Stimulated activated CD8-positive, alpha-beta memory T cell treated with anti-CD3 and anti-CD28 coated beads, Interleukin-15, amount 100 ng/mL, for 48 hours (primary cell): ENCODE results near the gene COL4A2.
"Not testable (repeated sequence)": the region's sequence is repeated elsewhere in the genome, so short reads cannot be mapped to it uniquely, and the experiment has no call there.

Experiments
- DNase-seq, 2 donors: peaks; one replicate each; pipeline ENCODE4 v3.0.0-alpha.2; 2020; ENCODE audit warnings: low read depth in 2 of 2

The COL4A2 gene

DNA sequence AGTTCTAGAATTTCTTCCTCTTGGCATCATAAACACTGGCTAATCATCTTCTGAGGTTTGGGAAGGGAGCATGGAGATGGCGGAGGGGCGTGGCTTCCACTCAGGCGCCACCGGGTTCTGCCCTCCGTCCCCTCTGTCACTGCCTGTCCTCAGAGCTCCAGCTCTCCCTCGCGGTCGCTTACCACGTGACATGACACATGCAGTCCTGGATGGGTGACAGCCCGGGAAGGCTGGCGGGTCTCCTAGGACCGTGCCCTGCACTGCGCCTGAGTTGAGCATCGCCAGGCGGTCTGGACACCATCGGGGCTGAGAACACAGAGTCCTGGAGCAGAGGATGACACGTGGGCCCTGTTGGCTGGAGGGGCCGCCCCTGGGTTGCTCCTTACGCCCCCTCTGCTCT, 131.1 kb downstream of the COL4A2 start:
- DNase-seq, result no peak

DNA sequence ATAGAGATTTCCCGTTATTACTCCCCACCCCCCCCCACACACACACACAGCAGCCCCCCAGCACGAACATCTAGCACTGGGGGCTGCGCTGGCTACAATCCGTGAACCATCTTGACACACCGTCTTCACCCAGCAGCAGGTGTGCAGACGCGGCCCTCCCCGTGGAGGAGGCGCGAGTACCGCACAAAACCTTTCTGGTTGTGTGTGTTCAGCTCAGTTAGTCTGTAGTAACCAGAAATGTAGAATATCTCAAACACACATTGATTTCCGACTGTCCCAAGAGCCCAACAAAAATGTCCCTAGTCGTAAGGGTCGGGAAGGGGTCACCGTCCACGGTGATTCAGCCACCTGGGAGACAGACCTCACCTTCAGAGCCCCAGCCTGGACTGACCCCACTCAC, 131.7 kb downstream of the COL4A2 start:
- no peak for DNase-seq

DNA sequence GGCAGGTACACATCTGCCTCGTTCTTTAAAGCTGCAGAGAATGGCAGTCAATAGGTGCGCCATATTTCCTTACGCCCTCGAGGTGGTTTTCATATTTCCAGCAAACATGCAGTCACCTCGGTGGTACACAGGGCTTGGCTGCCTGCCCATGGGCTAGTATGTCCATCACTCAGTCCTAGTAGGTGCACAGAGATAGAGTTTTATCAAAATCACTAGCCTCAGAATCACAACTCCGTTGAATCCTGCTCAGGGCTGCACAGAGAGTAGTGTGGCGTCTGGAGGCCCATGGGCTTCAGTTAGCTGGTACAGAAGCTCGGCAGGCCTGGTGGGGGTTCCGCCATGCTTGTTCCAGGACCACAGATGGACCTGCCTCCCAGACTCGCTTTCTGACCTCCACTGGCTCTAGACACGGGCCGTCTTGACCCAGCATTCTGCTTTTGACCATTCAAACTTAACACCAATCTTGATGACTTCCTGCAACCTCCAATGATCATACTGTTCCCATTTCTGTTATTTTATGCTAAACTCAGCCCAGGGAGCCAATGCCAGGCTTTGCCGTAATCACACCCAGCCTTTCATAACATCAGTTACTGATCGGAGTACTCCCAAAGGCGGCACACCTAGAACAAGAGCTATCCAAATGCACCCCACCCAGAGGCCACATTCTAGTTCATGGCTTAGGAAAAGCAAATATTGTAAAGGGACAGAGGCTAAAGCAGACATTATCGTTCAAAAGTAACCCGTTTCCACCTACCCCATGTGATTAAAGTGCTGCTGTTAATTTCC, 134.1 kb downstream of the COL4A2 start:
- DNase-seq, result no peak

DNA sequence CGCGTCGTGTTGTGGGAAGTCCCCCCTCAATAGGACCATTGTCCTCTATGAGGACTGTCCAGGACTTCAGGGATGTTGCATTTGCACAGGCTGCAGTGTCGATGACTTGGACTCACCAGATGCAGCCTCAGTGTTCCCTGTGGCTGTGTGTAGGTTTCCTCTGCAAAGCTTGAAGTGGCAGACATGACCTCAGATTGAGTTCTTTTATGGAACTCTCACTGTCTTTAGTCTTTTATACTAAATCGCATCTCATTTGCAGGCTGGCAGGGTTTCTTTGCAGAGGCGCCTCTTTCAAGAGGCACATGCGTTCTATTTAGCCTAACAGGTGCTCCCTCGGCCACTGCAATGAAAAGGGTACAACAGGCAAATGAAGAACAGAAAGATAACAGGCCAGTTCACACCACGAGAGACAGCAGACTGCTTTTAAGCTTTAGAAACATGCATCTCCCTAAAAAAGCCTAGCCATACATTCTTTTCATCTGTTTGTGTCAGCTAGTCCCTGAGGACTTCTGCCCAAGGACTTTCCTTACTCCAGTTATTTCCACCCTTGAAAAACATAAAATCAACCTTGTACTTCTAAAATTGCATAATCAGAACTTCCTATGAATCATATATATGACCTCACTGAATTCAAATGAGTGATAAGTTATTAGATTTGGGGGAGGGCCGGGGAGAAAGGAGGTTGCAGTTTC, 136.0 kb downstream of the COL4A2 start:
- no peak for DNase-seq

DNA sequence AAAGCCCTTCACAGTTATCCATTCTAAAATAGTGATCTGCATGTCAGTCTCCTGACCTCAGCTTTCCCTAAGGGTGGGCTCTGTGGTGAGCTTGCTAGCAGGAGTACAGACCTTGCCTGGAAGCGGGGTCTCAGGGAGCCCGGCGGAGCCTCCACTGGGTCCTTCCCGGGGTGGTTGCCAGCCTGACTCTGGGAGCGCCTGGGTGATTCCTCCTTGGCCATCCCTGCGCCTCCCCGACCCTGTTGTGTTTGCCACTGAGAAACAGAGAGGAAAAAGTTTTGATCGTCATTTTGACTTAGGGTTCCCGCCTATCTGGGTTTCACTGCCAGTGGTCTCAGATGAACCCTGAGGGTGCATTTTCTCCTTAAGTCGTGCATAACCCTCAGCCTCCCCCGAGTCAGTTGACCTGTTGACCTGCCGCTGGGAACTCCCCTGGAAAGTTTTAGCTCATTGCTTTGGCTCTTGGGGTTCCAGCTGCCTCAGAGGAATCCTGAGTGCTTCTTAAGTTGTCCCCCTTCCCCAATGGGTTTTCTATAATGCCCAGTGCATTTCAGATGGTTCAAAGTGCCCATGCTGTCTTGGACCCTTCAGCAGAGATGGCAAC, 136.6 kb downstream of the COL4A2 start:
- DNase-seq, result no peak

DNA sequence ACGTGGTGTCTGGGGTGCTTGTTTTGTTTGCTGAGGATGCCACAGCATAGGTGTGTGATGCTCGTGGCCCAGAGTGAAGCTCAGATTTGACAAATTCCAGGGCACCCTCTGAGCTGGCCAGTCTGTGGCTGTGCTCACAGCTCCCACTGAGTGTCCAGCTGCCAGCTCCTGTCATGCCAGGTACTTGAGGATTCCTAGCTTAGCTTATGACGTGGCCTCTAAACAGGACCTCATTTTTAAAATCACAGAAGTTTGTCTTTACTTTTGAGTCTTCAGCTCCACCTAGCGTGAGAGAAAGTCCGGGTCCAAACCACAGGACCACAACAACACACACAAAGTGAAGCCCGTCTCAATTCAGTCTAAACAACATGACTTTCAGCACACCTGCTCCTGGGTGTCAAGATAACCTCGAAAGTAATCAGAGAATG, 137.2 kb downstream of the COL4A2 start:
- DNase-seq, result no peak

DNA sequence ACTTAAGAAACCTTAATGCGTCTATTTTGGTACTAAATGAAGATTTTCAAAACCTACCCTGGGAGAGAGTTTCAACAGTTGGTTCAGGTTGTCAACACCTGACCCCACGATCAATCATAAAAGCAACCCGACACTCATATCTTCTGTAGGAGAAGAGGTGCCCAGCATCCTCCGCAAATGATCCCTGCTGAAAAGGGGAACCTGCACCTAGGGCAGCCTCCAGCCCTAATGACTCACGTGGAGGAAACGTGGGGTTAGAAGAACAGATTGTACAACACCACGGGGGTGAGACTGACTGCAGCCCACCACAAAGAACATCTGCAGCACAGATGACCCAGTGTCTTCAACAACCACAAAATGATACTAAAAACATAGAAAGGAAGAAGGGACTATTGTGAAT, 138.1 kb downstream of the COL4A2 start:
- no peak for DNase-seq

DNA sequence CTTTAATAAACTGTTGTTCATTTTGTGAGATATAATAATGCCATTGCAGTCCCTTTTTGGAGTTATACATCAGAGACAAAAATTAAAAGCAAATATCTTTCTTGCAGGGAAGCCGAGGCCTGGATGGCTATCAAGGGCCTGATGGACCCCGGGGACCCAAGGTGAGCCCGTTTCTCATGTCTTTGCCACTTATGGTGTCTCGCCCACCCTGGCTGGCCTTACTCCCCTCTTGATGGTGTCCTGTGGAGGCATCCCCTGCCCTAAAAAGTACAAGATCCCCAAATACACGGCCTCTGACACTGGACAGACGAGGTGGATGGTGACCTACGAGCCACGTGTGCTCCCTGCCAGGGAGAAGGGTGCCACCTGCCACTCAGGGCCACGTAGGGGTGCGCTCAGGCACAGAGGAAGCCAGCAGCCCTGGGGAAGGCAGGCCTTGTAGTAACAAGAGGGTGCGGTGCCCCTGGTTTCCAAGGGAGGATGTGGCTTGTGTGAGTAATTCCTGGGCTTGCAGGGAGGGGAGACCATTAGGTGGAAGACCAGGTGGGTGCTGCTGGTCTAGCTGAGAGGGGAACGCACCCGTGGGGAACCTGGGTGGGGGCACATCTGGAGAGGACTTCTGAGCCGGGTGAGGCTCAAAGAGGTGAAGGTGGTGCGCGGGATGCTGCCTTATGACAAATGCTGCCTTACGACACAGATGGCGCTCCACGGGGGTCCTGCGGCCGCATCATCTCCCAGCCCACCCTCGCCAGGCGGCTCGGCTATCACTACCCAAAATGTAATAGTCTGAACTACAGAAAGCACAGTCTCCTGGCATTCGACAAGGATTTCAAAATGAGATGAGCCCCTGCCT, 138.9 kb downstream of the COL4A2 start:
- DNase-seq, result no peak

DNA sequence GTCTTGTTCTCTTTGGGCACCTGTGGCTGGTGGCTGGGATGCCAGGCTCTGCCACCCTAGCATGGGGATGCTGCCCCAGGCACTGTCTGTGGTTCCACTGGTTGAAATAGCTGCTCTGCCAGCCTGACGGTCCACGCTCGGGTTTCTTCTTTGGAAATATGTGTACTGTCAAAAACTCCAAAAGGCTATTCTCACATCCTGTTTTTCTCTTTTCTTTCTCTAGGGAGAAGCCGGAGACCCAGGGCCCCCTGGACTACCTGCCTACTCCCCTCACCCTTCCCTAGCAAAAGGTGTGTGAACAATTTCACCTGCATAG, 139.4 kb downstream of the COL4A2 start:
- DNase-seq, result no peak

DNA sequence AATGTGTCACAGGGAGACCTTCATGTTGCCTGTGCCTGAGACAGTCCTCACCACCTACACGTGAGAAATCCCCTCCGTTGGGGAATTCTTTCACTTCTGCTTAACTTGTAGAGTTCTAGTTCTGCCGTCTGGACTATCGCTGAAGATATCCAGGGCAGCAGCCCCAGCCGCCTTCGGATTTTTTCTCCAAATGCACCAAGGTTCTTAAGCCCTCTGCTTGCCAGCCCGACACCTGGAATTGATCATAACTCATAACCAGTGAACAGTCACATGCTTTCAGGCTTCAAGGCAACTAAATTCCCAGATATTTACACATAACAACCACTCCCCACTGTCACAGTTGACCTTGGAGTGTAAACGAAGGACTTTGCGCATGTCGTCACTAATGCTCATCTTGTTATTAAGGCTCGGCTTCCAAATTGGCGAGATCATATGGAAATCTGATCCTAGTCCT, 140.0 kb downstream of the COL4A2 start:
- DNase-seq, result no peak

DNA sequence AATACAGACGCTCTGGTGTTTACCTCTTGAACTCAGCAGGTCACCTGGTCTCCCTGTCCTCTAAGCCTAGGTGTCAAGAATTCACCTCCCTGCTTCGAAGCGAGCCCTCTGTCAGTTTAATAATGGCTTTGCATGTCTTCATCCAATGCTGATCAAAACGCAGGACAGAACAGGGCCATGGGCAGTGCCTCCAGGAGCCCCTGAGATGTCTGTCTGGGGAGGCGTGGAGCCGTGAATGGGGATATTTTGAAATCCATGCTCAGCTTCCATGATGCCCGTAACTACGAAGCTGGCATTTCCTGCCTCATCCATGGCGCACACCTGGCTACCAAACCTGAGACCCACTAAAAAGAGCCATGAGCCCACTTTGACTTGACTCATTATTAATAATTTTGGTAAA, 140.7 kb downstream of the COL4A2 start:
- no peak for DNase-seq

DNA sequence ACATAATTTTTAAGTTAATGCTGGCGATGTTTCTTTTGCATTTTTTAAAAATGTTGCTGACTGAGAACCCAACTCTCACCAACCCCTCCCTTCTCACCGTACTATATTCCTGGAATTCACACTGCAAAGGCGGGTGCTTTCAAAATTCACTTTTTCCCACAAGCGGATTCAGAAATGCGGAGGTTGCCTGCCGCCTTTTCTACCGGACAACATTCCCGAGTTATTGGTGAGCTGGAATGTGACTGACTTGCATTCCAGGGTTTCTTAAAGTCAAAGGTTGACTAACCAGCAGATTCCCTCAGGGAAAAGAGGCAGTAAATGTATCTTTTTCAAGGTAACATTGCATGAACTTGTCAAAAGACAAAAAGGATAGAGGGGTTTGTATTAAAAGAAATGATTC, 141.1 kb downstream of the COL4A2 start:
- DNase-seq, result no peak

DNA sequence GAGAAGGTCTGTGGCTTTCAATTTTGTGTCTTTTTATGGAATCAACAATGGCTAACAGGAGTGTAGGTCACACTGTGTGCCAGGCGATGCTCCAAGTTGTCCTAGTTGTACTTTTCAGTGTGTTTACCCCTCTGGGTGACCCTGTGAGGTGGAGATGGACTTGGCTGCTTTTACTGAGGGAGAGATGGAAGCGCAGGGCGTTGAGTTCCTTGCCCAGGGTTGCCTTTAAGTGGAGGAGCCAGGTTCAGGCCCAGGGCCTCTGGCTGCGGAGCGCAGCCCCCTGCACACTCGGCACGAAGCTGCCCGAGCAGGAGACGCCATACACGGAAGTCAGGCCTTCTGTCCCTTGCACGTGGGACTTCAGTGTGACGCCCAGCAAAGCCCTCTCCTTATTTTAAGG, 141.6 kb downstream of the COL4A2 start:
- no peak for DNase-seq

DNA sequence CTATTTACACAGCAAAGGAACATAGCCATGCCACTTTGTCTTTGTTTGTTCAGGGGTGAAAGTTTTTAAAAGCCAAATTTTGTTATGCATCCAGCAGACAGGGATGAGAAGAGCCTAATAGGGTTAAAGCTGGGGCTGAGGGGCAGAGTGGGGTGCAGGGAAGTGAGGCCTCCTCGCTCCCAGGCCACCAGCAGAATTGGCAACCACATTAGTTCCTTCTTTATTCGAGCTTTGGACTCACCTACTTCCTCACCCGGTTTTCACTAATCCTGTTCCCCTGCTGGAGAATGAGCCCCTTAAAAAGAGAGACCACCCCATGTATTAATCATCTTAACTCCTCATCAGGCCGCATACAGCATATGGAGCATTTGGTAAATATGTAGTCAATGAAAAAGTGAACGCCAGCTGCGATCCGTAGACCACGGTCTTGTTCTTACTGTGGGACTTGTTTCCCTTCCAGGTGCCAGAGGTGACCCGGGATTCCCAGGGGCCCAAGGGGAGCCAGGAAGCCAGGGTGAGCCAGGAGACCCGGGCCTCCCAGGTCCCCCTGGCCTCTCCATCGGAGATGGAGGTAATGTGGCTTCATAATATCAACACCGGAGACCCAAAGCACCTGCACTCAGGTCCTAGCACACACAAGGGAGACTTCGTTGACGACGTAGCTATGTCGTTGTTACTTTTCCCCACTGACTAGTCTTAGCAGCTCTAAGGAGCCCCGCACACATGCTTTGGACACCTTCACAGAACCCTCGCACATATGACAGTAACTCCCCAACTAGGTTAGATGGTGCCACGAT, 142.3 kb downstream of the COL4A2 start:
- no peak for DNase-seq

DNA sequence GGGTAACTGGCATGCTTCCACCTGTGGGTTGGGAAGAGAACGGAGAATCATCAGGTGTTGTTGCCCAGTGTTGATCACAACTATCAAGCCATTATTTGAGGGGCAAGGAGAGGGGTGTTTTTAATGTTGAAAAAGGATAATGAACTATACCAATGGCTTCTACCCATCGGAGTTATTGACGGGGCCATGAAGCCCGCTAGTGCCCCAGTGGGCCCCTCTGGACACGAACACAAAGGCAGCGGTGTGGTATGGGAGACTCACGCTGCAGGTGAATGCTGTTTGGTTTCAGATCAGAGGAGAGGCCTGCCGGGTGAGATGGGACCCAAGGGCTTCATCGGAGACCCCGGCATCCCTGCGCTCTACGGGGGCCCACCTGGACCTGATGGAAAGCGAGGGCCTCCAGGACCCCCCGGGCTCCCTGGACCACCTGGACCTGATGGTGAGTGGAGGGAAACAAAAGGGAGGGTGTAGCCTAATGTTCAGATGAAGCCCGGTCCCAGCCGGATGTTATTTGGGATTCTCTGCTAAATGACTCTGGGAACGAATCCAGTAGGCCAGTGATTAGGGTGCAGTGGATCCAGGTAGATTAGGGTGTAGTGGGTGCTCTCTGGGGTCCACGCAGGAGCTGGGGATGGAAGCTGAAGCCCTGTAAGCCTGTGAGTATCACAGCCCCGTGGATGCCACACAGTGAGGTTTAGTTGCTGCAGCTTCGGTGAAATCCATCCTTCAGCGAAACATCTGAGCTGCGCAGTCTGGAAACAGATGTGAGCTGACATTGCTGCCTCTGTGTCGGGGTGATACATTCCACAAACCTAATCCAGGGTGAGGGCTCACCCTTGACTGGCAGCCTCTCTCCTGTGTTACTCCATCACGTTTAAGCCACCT, 143.2 kb downstream of the COL4A2 start:
- no peak for DNase-seq

DNA sequence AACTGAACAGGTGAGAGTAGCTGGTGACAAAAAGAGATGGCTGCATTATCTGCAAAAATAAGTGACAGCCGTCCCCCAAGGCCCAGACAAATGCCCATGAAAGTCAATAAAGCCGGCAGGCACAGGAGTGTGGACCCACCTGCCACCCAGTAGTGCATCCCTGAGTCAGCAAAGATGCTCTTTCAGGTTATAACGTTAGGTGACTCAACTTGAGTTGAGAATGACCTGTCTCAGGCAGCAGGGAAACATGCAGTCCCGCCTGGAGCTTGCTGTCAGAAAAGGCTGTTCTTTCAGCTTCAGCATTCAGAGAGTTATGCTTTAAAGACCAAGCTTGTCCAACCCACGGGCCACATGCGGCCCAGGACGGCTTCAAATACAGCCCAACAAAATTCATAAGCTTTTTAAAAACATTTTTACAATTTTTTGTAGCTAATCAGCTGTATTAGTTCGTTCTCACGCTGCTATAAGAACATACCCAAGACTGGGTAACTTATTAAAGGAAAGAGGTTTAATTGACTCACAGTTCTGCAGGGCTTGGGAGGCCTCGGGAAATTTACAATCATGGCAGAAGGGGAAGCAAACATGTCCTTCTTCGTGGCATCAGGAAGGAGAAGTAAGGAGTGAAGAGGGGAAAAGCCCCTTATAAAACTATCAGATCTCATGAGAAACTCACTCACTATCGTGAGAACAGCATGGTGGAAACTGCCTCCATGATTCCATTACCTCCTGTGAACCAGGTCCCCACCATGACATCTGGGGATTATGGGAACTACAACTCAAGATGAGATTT, 144.1 kb downstream of the COL4A2 start:
- DNase-seq, result no peak

DNA sequence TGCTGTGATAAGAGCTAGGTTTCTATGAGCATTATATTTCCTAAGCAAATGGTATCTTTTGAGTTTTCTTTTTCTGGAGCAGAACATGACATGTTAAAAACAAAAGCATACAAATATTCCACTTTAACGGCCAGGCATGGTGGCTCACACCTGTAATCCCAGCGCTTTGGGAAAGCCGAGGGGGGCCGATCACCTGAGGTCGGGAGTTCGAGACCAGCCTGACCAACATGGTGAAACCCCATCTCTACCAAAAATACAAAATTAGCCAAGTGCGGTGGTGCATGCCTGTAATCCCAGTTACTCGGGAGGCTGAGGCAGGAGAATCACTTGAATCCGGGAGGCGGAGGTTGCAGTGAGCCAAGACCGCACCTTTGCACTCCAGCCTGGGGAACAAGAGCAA, 146.0 kb downstream of the COL4A2 start:
- not testable (repeated sequence) for DNase-seq

DNA sequence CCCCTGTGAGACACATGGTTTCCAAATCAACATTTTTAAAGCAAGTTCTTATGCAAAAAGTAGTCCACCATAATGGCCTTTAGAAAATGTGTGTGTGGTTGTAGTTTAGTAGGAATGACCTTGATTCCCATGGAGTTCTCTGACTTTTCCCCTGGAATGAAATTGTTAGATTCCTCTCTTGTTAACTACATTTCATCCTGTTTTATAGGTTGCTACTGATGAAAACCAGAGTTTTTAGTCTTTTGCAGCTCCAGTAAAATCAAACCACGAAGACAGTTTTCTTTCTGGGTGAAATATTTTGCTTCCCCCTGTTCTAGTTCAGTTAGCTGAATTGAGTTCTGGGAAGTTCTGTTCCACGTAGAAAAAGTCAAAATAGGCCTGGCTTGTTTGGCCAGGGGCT, 146.7 kb downstream of the COL4A2 start:
- no peak for DNase-seq

DNA sequence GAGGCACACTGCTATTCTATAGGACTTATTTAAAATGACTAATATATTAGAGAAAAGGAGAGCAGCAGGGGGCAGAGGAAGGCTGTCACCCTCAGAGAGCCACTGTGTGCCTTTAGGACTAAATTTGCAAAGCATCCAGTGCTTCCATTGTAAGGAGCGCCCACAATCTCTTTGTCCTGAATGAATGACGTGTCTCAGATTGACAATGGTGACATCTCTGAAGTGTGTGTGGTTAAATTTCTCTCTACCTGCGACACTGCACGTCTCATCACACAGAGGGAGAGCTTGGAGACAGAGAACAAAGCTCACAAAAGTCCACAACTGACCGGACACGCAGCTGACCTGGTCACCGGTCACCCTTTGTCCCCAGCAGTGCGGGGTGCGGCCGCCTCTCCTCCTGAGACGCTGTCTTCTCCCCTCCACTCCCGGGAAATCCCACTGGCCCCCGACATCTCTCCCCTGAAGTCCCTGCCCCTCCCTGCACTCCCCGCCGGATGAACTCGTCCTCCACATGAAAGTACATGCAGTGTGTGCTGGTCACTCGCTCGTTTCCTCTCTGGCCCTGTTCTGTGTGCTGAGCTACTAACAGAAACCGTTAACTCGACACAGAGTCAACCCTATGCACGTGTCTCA, 147.3 kb downstream of the COL4A2 start:
- DNase-seq, result no peak
